Forelimb muscle (tissue), 1 donor: ENCODE results near the gene PLXDC1. TPM values are rescaled to one million over a fixed set of nuclear protein-coding genes. Genes with fewer than 3 reads are reported as not detected.
"Not testable (repeated sequence)": the region's sequence is repeated elsewhere in the genome, so short reads cannot be mapped to it uniquely, and the experiment has no call there.

Source experiments
- DNase-seq: peaks from one replicate; pipeline ENCODE4 v3.0.0-alpha.2; 2013; ENCODE audit warnings: low read depth
- polyA plus RNA-seq: library from polyadenylated mRNA; unstranded; fragments of 120-200 nt; gene quantifications from one replicate; pipeline ENCODE4 v1.2.1, GENCODE V29; 2013; ENCODE audit not compliant: insufficient read length

The PLXDC1 gene
- polyA plus RNA-seq, 1 donor = 5.0 TPM

- DNase-seq = no peak
These were observed 26.1 kb downstream of the PLXDC1 start for GRCh38 chr17:39125143-39125875.

- no peak for DNase-seq
These were observed 27.8 kb downstream of the PLXDC1 start for GRCh38 chr17:39123627-39124026.

GRCh38 chr17:39122991-39123390, 28.4 kb downstream of the PLXDC1 start:
- no peak for DNase-seq

GRCh38 chr17:39121919-39122318, 29.5 kb downstream of the PLXDC1 start:
- DNase-seq = not testable (repeated sequence)

GRCh38 chr17:39118674-39119419, 32.6 kb downstream of the PLXDC1 start:
- no peak for DNase-seq

GRCh38 chr17:39116224-39116623, 35.2 kb downstream of the PLXDC1 start:
- no peak for DNase-seq

GRCh38 chr17:39115135-39115534, 36.3 kb downstream of the PLXDC1 start:
- no peak for DNase-seq

GRCh38 chr17:39114723-39115122, 36.7 kb downstream of the PLXDC1 start:
- DNase-seq = no peak

- no peak for DNase-seq
These were observed 37.6 kb downstream of the PLXDC1 start for GRCh38 chr17:39113871-39114270.

- no peak for DNase-seq
These were observed 40.9 kb downstream of the PLXDC1 start for GRCh38 chr17:39110435-39111136.

- no peak for DNase-seq
These were observed 42.7 kb downstream of the PLXDC1 start for GRCh38 chr17:39108461-39109375.

GRCh38 chr17:39107973-39108372, 43.5 kb downstream of the PLXDC1 start:
- DNase-seq = no peak

- no peak for DNase-seq
These were observed 44.3 kb downstream of the PLXDC1 start for GRCh38 chr17:39107155-39107554.

GRCh38 chr17:39105705-39106104, 45.7 kb downstream of the PLXDC1 start:
- DNase-seq = no peak

GRCh38 chr17:39104657-39105056, 46.8 kb downstream of the PLXDC1 start:
- DNase-seq = no peak

- DNase-seq = no peak
These were observed 47.4 kb downstream of the PLXDC1 start for GRCh38 chr17:39104046-39104445.

GRCh38 chr17:39101091-39101490, 50.3 kb downstream of the PLXDC1 start:
- DNase-seq = no peak

GRCh38 chr17:39100530-39100929, 50.9 kb downstream of the PLXDC1 start:
- DNase-seq = no peak

GRCh38 chr17:39099663-39100286, 51.7 kb downstream of the PLXDC1 start:
- DNase-seq = no peak

GRCh38 chr17:39098588-39098987, 52.8 kb downstream of the PLXDC1 start:
- no peak for DNase-seq

GRCh38 chr17:39097537-39097936, 53.9 kb downstream of the PLXDC1 start:
- no peak for DNase-seq
